ENCODE results near the gene FBLN5.
"Not testable (repeated sequence)": the region's sequence is repeated elsewhere in the genome, so short reads cannot be mapped to it uniquely, and the experiment has no call there.

FBLN5 gene

GRCh38 chr14:91885113-91885712, 62.3 kb downstream of the FBLN5 start:
- no peak for DNase-seq (ENCODE audit: low spot score)

GRCh38 chr14:91884664-91885063, 62.8 kb downstream of the FBLN5 start:
- no peak for DNase-seq (ENCODE audit: low spot score)

- no peak for DNase-seq (ENCODE audit: low spot score)
These were observed 63.7 kb downstream of the FBLN5 start for GRCh38 chr14:91883753-91884152.

GRCh38 chr14:91882776-91883175, 64.7 kb downstream of the FBLN5 start:
- DNase-seq (ENCODE audit: low spot score): no peak

GRCh38 chr14:91882369-91882768, 65.1 kb downstream of the FBLN5 start:
- no peak for DNase-seq (ENCODE audit: low spot score)

- no peak for DNase-seq (ENCODE audit: low spot score)
These were observed 68.3 kb downstream of the FBLN5 start for GRCh38 chr14:91879196-91879595.

- DNase-seq (ENCODE audit: low spot score): peak; percentile 25
These were observed 69.2 kb downstream of the FBLN5 start for GRCh38 chr14:91878274-91878673.

GRCh38 chr14:91877376-91877915, 70.0 kb downstream of the FBLN5 start:
- DNase-seq (ENCODE audit: low spot score): peak; percentile 23

- no peak for DNase-seq (ENCODE audit: low spot score)
These were observed 71.0 kb downstream of the FBLN5 start for GRCh38 chr14:91876492-91876891.

- no peak for DNase-seq (ENCODE audit: low spot score)
These were observed 71.8 kb downstream of the FBLN5 start for GRCh38 chr14:91875525-91876286.

GRCh38 chr14:91873471-91874415, 73.8 kb downstream of the FBLN5 start:
- DNase-seq (ENCODE audit: low spot score): peak; percentile 92

GRCh38 chr14:91872517-91873470, 74.7 kb downstream of the FBLN5 start:
- DNase-seq (ENCODE audit: low spot score): peak; percentile 49

- peak; percentile 48 for DNase-seq (ENCODE audit: low spot score)
These were observed 75.4 kb downstream of the FBLN5 start for GRCh38 chr14:91872011-91872501.

- DNase-seq (ENCODE audit: low spot score): not testable (repeated sequence)
These were observed 76.1 kb downstream of the FBLN5 start for GRCh38 chr14:91871401-91871800.

- no peak for DNase-seq (ENCODE audit: low spot score)
These were observed 76.6 kb downstream of the FBLN5 start for GRCh38 chr14:91870890-91871289.

- DNase-seq (ENCODE audit: low spot score): no peak
These were observed 77.5 kb downstream of the FBLN5 start for GRCh38 chr14:91870001-91870400.

- DNase-seq (ENCODE audit: low spot score): no peak
These were observed 77.9 kb downstream of the FBLN5 start for GRCh38 chr14:91869556-91869955.

GRCh38 chr14:91867316-91867988, 80.0 kb downstream of the FBLN5 start, which contains the start of gene TC2N:
TC2N (minus strand) TSS chr14:91867536; CDS start chr14:91813769, 53,767 bp downstream.
- no peak for DNase-seq (ENCODE audit: low spot score)

GRCh38 chr14:91866511-91867295, 80.8 kb downstream of the FBLN5 start:
- DNase-seq (ENCODE audit: low spot score): no peak
